PC-3 (cell line): ENCODE measurements around the gene MAPK13.

Source experiments
- CTCF ChIP-seq: fragments of 300-600 bp; sonication (generic); conservative IDR thresholded peaks from 2 replicates; pipeline ENCODE4 v1.5.1; 2017; ENCODE audit warnings: antibody characterized with exemption, low read depth, mild to moderate bottlenecking, low read length
- EZH2 ChIP-seq: fragments of 300-600 bp; sonication (generic); IDR thresholded peaks from one replicate; pipeline ENCODE4 v1.6.1; 2017; ENCODE audit warnings: antibody characterized with exemption, mild to moderate bottlenecking, low read length; ENCODE audit not compliant: unreplicated experiment

GRCh38 chr6:36155662-36156061 is 25.3 kb downstream of the MAPK13 start:
- TF ChIP-seq EZH2 (no peak), CTCF (no peak)
